Panc1 (cell line): ENCODE data around the gene ASB1. TPM values are rescaled to one million over a fixed set of nuclear protein-coding genes. Genes with fewer than 3 reads are reported as not detected.

Experiments used
- ATAC-seq: fragments of 200-7000 bp; cut with Tn5 transposase; 2 replicates; pipeline ENCODE4 v1.9.1; 2020; ENCODE audit warnings: mild to moderate bottlenecking, moderate library complexity
- BruUV-seq: library from RNA; stranded (reverse); fragments of 400-500 nt; replicated peaks from 2 replicates; lab custom pipeline; 2021; lab: Mats Ljungman, UMichigan
- CTCF ChIA-PET: fragments of 300-600 bp; sonication (Branson Sonifier 250); formaldehyde crosslinking; loops from one replicate; lab custom pipeline; 2022; ENCODE audit warnings: antibody characterized with exemption; lab: Charles Lee
- POLR2A ChIA-PET: fragments of 300-600 bp; sonication (Branson Sonifier 250); formaldehyde crosslinking; loops from one replicate; lab custom pipeline; 2022; ENCODE audit warnings: antibody characterized with exemption; lab: Charles Lee
- DNase-seq: peaks from one replicate; pipeline ENCODE4 v3.0.0-alpha.2; 2010; ENCODE audit warnings: low read depth, low spot score
- H3K27ac ChIP-seq: 2 replicates; pipeline ENCODE4 v1.5.1; 2011; ENCODE audit warnings: mild to moderate bottlenecking, low read length, inconsistent platforms
- H3K27me3 ChIP-seq: fragments of 200-500 bp; sonication (Bioruptor generic); 2 replicates; pipeline ENCODE4 v1.6.0; 2014; ENCODE audit warnings: low read length, inconsistent platforms; ENCODE audit not compliant: control insufficient read depth, insufficient read depth
- H3K36me3 ChIP-seq: fragments of 200-500 bp; sonication (Bioruptor generic); 2 replicates; pipeline ENCODE4 v1.5.1; 2014; ENCODE audit warnings: inconsistent platforms, mild to moderate bottlenecking, low read length, moderate library complexity; ENCODE audit not compliant: control insufficient read depth, insufficient read depth
- H3K4me1 ChIP-seq: 2 replicates; pipeline ENCODE4 v1.5.1; 2011; ENCODE audit warnings: inconsistent platforms, mild to moderate bottlenecking, low read length, moderate library complexity; ENCODE audit not compliant: control insufficient read depth, insufficient read depth
- H3K4me3 ChIP-seq, 2 experiments: 2 replicates each; pipeline ENCODE4 v1.5.1; 2011 to 2012; ENCODE audit warnings: low read depth in 2 of 2, low read length in 2 of 2, mild to moderate bottlenecking in 2 of 2, inconsistent platforms in 1 of 2, moderate library complexity in 1 of 2
- H3K9me3 ChIP-seq: fragments of 200-500 bp; sonication (Bioruptor generic); 2 replicates; pipeline ENCODE4 v1.5.1; 2014; ENCODE audit warnings: low read depth, mild to moderate bottlenecking, inconsistent platforms, low read length, moderate library complexity; ENCODE audit not compliant: control insufficient read depth, insufficient read depth
- POLR2AphosphoS5 ChIP-seq: IDR thresholded peaks from 2 replicates; pipeline ENCODE4 v1.6.1; 2012; ENCODE audit warnings: mild to moderate bottlenecking, low read depth, low read length, moderate library complexity
- SIN3A ChIP-seq: IDR thresholded peaks from 2 replicates; pipeline ENCODE4 v1.6.1; 2012; ENCODE audit warnings: low read depth, mild to moderate bottlenecking, low read length, moderate library complexity, borderline replicate concordance; ENCODE audit not compliant: insufficient read depth
- TCF7L2 ChIP-seq: IDR thresholded peaks from 2 replicates; pipeline ENCODE4 v1.6.1; 2011; ENCODE audit warnings: mild to moderate bottlenecking, low read depth, low read length, inconsistent platforms
- in situ Hi-C: cut with HindIII; loops from 2 replicates; pipeline ENCODE4 v1.10.0; 2016; ENCODE audit warnings: low sequenced_read_pairs, low pct_unique_long_range_greater_than_20kb
- intact Hi-C: fragments of 100-400 bp; cut with micrococcal nuclease; formaldehyde crosslinking; loops from one replicate; pipeline ENCODE4 v1.10.0; 2022; ENCODE audit not compliant: unreplicated experiment
- total RNA-seq: library from RNA; stranded (reverse); gene quantifications from one replicate; pipeline ENCODE4 v1.2.1, GENCODE V29; 2021; ENCODE audit not compliant: unreplicated experiment
- TF ChIP-seq, protein P1 (sequence below), 2 experiments: IDR thresholded peaks; 2 replicates each; pipeline ENCODE4 v1.6.1; 2011 to 2012; ENCODE audit warnings: low read depth in 2 of 2, control low read depth in 1 of 2, low read length in 1 of 2, mild to moderate bottlenecking in 1 of 2, moderate library complexity in 1 of 2; ENCODE audit not compliant: insufficient read depth in 1 of 2
- TF ChIP-seq, protein P2 (sequence below): fragments of 450-650 bp; IDR thresholded peaks from 2 replicates; pipeline ENCODE4 v1.5.1; 2017; ENCODE audit warnings: mild to moderate bottlenecking

The ASB1 gene
- total RNA-seq, 1 experiment from 2014 or later, result 57.3 TPM

DNA sequence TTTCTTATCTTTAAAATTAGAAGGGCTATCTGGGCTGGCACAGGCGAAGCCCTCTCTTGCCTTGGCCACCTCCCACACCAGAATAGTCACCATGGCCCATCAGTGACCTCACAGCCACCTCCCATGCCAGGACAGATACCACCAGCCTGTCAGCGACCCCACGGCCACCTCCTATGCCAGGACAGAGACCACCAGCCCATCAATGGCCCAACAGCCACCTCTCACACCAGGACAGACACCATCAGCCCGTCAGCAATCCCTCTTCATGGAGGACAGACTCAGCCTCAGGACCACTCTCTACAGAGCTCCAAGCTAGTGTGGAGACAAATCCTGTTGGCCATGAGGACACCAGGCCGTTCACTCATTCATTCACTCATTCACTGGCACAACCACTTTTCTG is 74.6 kb downstream of the ASB1 start:
- H3K4me3 ChIP-seq, result no peak overlapping the region
- no peaks in the 10 kb centered on the region for H3K9me3 ChIP-seq
- in situ Hi-C loops, result no loop called here
- intact Hi-C loops, result no loop called here
- no TSS peak for BruUV-seq
- H3K27ac ChIP-seq, result no peak overlapping the region
- H3K27me3 ChIP-seq, result no peaks in the 10 kb centered on the region
- POLR2A ChIA-PET, result no interaction called here
- CTCF ChIA-PET, result no interaction called here
- TF ChIP-seq TCF7L2 (no peak), SIN3A (no peak), POLR2AphosphoS5 (no peak)
- TF ChIP-seq, protein P1, sequence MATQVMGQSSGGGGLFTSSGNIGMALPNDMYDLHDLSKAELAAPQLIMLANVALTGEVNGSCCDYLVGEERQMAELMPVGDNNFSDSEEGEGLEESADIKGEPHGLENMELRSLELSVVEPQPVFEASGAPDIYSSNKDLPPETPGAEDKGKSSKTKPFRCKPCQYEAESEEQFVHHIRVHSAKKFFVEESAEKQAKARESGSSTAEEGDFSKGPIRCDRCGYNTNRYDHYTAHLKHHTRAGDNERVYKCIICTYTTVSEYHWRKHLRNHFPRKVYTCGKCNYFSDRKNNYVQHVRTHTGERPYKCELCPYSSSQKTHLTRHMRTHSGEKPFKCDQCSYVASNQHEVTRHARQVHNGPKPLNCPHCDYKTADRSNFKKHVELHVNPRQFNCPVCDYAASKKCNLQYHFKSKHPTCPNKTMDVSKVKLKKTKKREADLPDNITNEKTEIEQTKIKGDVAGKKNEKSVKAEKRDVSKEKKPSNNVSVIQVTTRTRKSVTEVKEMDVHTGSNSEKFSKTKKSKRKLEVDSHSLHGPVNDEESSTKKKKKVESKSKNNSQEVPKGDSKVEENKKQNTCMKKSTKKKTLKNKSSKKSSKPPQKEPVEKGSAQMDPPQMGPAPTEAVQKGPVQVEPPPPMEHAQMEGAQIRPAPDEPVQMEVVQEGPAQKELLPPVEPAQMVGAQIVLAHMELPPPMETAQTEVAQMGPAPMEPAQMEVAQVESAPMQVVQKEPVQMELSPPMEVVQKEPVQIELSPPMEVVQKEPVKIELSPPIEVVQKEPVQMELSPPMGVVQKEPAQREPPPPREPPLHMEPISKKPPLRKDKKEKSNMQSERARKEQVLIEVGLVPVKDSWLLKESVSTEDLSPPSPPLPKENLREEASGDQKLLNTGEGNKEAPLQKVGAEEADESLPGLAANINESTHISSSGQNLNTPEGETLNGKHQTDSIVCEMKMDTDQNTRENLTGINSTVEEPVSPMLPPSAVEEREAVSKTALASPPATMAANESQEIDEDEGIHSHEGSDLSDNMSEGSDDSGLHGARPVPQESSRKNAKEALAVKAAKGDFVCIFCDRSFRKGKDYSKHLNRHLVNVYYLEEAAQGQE (IDR thresholded peaks at IDR 0.05; ENCODE audit: insufficient read depth in 1 of 2, low read depth in 2 of 2, low read length in 1 of 2), result no peak
- TF ChIP-seq, protein P2, sequence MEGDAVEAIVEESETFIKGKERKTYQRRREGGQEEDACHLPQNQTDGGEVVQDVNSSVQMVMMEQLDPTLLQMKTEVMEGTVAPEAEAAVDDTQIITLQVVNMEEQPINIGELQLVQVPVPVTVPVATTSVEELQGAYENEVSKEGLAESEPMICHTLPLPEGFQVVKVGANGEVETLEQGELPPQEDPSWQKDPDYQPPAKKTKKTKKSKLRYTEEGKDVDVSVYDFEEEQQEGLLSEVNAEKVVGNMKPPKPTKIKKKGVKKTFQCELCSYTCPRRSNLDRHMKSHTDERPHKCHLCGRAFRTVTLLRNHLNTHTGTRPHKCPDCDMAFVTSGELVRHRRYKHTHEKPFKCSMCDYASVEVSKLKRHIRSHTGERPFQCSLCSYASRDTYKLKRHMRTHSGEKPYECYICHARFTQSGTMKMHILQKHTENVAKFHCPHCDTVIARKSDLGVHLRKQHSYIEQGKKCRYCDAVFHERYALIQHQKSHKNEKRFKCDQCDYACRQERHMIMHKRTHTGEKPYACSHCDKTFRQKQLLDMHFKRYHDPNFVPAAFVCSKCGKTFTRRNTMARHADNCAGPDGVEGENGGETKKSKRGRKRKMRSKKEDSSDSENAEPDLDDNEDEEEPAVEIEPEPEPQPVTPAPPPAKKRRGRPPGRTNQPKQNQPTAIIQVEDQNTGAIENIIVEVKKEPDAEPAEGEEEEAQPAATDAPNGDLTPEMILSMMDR, result no peak
- H3K4me1 ChIP-seq, result no peaks in the 10 kb centered on the region
- H3K36me3 ChIP-seq, result no peaks in the 10 kb centered on the region
- ATAC-seq (no peak), DNase-seq (no peak)

Other genes with a start within 250 kb of the ASB1 start
- gene ILKAP, start 223.2 kb upstream of the ASB1 start, total RNA-seq, result 49.9 TPM
- gene HES6, start 186.9 kb upstream of the ASB1 start, total RNA-seq, result 42.0 TPM
- gene PER2, start 138.3 kb upstream of the ASB1 start, total RNA-seq, result 9.9 TPM
- gene TRAF3IP1, start 106.4 kb upstream of the ASB1 start, total RNA-seq, result 23.4 TPM